GM19468 (cell line): ENCODE results near the gene RHD.
"Not testable (repeated sequence)": the region's sequence is repeated elsewhere in the genome, so short reads cannot be mapped to it uniquely, and the experiment has no call there.

ENCODE experiments used
- ATAC-seq: cut with Tn5 transposase; IDR thresholded peaks from one replicate; pipeline ENCODE4 v1.9.1; 2021; ENCODE audit warnings: mild to moderate bottlenecking, moderate library complexity, moderate number of reproducible peaks; ENCODE audit not compliant: unreplicated experiment; ENCODE audit errors: extremely low read depth

RHD gene

DNA sequence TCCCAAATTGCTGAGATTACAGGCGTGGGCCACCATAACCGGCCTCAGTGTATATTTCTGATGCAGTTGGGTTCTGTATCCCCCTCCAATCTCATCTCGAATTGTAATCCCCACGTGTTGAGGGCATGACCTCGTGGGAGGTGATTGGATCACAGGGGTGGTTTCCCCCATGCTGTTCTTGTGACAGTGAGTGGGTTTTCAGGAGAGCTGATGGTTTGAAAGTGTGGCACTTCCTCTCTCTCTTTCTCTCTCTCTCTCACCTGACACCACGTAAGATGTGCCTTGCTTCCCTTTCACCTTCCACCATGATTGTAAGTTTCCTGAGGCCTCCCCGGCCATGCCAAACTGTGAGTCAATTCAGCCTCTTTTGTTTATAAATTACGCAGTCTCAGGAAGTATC is 24.2 kb downstream of the RHD start:
- not testable (repeated sequence) for ATAC-seq

DNA sequence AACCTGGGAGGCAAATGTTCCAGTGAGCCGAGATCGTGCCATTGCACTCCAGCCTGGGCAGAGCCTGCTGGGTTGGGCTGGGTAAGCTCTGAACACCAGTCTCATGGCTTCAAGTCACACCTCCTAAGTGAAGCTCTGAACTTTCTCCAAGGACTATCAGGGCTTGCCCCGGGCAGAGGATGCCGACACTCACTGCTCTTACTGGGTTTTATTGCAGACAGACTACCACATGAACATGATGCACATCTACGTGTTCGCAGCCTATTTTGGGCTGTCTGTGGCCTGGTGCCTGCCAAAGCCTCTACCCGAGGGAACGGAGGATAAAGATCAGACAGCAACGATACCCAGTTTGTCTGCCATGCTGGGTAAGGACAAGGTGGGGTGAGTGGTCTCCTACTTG is 28.4 kb downstream of the RHD start:
- not testable (repeated sequence) for ATAC-seq

DNA sequence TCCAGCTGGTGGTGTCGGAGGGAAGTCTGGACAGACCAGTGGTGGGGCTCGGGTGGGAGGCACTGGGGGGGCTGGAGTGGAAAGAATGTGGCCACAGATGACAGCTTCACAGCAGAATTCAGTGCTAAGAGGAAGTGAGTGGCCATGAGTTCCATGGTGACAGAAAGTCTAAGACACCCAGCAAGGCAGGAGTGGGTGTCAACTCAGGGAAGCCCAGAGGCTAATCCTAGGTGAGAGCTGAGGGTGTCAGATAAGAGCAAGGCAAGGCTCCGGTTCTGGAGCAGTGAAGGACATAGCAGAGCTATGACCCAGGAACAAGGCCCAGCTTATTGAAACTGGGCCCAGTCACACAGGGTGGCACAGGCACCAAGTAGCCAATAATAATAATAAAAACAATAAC is 30.0 kb downstream of the RHD start:
- not testable (repeated sequence) for ATAC-seq

DNA sequence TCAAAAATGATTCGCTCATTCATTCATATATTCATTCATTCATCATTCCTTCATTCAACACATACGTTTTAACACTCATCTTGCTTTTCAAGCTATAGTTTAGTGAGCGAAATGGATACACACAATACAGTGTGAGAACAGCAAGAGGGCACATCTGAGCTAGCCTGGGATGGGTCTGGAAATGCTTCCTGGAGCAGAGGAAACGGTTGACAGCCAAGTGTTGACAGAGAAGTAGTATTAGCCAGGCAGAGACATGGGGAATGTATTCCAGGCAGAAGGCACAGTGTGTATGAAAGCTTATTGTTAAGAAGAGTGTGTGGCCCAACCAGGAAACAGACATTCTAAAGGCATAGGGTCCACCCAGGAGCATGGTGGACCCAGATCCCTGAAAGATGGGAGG is 32.6 kb downstream of the RHD start:
- not testable (repeated sequence) for ATAC-seq

GRCh38 chr1:25308168-25308567 is 35.9 kb downstream of the RHD start:
- ATAC-seq, result not testable (repeated sequence)

DNA sequence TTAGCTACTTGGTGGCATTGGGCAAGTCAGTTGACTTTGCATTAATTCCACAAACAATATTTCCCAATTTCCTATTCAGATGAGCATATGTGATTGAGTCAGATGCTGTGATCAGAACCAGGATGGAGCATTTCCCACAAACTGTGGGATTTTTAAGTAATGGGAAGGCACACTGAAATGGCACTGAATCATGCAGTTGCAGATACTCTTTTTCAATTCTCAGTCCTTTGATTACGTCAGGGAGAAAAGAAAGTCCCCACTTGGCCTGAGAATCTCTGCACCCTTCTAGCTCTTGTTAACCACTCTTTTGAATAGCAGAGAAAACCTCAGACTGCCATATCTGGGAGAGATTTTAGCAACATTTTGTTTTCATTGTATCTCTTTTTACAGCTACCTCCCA is 36.8 kb downstream of the RHD start:
- ATAC-seq, result not testable (repeated sequence)

DNA sequence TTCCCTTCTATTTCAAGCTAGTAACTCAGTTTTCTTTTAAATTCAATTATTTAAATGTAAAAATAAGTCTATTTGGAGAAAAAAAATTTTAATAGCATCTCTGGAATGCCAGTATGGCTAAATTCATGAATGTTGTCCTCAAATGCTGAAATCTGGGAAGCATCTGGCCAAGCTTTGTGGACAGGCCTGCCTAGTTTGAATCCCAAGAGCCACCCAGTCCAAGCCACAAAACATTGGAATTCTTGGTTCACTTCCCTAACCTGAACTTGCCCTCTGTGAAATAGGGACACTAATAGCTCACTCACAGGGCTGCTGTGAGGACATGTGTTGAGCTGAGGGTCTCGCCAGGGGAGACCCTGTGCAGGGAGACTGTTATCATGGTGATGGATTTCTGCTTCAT is 37.2 kb downstream of the RHD start:
- ATAC-seq, result not testable (repeated sequence)

DNA sequence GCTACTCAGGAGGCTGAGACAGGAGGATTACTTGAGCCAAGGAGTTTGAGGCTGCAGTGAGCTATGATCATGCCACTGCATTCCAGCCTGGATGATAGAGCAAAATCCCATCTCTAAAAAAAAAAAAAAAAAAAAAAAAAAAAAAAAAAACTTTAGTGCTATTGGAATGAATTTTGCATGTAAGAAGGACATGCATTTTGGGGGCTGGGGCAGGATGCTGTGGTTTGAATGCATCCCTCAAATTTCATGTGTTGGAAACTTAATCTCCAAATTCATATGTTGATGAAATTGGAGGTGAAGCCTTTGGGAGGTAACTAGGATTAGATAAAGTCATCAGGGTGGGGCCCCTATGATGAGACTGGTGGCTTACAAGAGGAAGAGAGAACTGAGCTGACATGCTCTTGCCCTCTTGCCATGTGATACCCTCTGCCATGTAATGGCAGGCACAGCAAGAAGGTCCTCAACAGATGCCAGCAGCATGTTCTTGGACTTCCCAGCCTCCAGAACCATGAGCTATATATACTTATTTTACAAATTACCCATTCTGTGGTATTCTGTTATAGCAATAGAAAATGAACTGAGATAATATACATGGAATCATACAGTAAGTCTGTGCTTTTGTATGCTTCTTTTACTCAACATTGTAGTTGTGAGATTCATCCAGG is 40.6 kb downstream of the RHD start:
- not testable (repeated sequence) for ATAC-seq

GRCh38 chr1:25320314-25320938 is 48.1 kb downstream of the RHD start:
- ATAC-seq, result not testable (repeated sequence)

DNA sequence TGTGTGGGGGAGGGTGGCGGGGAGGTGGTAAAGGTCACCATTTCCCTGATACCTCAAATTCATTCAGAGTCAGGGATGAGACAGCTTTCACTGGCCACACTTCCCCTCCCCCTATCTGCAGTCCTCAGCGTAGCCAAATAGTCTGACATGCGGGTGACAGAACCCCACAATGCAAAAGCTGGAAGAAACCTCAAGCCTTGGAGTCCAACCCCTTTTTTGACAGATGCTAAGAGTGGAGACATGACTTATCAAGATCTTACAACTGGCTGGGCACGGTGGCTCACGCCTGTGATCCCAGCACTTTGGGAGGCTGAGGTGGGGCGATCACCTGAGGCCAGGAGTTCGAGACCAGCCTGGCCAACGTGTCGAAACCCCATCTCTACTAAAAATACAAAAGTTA is 49.8 kb downstream of the RHD start:
- not testable (repeated sequence) for ATAC-seq

DNA sequence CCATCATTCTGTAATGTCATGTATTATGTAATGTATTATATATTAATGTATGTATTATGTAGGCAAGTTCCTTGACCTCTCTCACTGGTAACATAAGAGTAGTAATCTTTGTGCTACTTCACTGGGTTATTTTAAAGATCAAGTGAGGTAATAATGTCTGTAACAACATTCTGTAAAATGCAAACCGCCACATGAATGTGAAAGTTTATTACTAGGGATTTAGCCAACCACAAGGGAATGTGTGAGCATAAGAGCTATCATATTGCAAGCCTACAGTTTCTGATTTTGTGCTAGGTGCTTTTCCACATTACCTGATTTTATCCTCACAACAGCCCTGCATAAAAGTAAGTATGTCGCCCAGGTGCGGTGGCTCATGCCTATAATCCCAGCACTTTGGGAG is 52.1 kb downstream of the RHD start:
- not testable (repeated sequence) for ATAC-seq

DNA sequence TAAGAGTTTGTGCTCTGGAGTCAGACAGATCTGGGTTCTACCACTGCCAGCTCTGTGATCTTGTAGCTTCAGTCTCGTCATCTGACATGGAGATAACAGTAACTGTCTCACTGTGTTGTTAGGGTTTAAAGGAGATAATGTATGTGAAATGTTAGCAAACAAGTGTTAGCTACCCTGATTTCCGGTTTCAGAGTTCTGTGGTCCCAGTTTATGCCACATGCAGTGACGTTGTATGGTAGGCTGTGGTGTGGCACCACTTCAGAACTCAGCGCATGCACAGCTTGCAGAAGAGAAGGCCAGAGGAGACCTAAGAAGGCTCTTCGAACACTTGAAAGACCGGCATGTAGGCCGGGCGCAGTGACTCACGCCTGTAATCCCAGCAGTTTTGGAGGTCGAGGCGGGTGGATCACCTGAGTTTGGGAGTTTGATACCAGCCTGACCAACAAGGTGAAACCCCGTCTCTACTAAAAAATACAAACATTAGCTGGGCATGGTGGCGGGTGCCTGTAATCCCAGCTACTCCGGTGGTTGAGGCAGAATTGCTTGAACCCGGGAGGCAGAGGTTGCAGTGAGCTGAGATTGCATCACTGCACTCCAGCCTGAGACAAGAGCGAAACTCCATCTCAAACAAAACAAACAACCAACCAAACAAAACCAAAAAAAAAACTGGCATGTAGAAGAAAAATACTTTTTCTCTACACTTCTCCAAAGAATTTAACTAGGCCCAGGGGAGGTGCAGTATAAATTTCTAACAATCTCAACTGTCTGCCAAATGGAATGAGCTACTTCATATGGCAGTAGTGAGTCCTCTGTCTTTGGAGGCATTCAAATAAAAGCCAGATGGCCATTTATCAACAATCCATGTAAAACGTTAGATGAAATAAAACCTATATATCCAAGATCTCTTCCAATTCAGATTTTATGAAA is 55.8 kb downstream of the RHD start:
- not testable (repeated sequence) for ATAC-seq

GRCh38 chr1:25328791-25329185 is 56.5 kb downstream of the RHD start:
- not testable (repeated sequence) for ATAC-seq

DNA sequence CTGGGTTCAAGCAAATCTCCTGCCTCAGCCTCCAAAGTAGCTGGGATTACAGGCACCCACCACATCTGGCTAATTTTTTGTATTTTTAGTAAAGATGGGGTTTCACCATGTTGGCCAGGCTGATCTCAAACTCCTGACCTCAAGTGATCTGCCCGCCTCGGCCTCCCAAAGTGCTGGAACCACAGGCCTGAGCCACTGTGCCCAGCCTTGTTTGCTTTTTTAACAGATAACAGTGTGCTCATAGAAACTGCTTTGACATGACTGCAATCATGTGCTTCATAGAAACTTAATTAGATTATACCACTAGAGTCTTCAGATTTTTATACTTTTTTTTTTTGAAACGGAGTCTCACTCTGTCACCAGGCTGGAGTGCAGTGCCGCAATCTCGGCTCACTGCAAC is 57.0 kb downstream of the RHD start:
- ATAC-seq, result not testable (repeated sequence)

DNA sequence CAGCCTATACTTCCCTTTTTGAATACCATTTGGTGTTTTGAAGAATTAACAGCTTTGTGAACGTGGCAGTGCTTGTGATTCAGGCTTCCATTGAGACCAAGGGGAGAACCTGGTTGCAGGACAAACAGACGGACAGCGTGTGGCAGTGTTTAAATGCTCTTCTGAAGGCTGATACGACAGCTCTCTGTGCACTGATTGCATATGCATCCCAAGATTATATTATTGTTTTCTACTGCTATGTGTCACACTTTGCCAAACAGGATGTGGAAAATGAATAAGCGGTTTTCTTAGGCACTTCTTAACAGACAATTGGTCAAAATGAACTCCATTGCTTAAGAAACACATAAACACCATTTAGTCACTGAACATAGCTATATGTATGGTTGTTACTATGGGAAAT is 57.6 kb downstream of the RHD start:
- ATAC-seq, result not testable (repeated sequence)

DNA sequence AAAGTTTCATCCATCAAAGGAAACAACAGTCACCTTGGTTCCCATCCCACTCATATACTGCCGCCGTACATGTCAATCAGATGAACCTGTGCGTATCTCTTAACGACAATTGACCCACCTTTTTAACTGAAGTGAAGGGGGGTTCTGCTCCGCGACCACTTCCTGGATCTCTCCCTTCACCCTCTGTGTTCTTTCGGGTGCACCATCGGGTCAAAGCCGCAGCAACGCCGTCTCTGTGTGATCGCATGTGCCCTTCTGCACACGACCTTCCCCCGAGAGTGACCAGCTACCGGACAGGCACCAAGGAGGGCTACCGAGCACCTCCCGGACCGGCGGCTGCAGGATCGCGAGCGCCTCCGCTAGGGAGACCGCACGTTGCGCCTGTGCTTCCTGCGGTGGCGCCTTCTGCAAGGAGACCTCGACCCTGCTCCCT is 64.6 kb downstream of the RHD start:
- not testable (repeated sequence) for ATAC-seq

GRCh38 chr1:25337483-25338187 is 65.3 kb downstream of the RHD start:
- ATAC-seq, result peak; percentile 18

- ATAC-seq, result peak; percentile 64
Observed at GRCh38 chr1:25338188-25338981, 66.1 kb downstream of the RHD start, which contains the start of gene TMEM50A. TMEM50A (plus strand) TSS chr1:25338334; CDS start chr1:25340487, 2,153 bp downstream.

DNA sequence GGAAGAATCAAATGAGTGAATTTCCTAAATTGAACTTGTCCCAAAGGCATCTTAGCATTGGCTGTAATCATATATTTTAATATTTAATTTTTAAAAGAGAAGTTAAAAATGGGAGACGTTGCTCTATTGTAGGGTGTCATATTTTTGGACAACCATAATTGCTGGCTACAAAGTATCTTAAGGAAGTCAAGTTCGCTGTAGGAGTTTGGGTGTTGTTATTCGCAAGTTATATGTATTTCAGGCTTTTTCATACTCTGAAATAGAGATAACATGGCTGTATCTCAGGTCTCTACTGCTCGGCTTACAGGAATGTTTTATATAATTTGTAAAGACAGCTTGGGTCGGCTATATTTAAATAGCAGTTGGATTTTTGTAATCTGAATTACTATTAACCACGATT is 66.7 kb downstream of the RHD start:
- no peak for ATAC-seq
